HCT116 (cell line): ENCODE measurements around the gene FLNA. TPM values are rescaled to one million over a fixed set of nuclear protein-coding genes. Genes with fewer than 3 reads are reported as not detected.

Experiments
- ATAC-seq: fragments of 200-7000 bp; cut with Tn5 transposase; 2 replicates; pipeline ENCODE4 v1.9.1; 2020; ENCODE audit warnings: mild to moderate bottlenecking, moderate library complexity
- BruUV-seq: library from RNA; stranded (reverse); fragments of 400-500 nt; replicated peaks from 2 replicates; lab custom pipeline; 2021; lab: Mats Ljungman, UMichigan
- CTCF ChIA-PET: fragments of 300-600 bp; sonication (Branson Sonifier 250); formaldehyde crosslinking; loops from one replicate; lab custom pipeline; 2021; ENCODE audit warnings: antibody characterized with exemption; lab: Charles Lee
- POLR2A ChIA-PET: fragments of 300-600, 350-600 bp; sonication (Branson Sonifier 250); formaldehyde crosslinking; loops from one replicate; lab custom pipeline; 2021; ENCODE audit warnings: antibody characterized with exemption; lab: Charles Lee
- RAD21 ChIA-PET, 2 experiments: fragments of 300-600 bp; sonication (Branson Sonifier 250); formaldehyde crosslinking; loops; one replicate each; lab custom pipeline; 2023; ENCODE audit warnings: low total read pairs in 2 of 2; ENCODE audit not compliant: uncharacterized antibody in 2 of 2, unreplicated experiment in 2 of 2, low non-redundant PET in 1 of 2; lab: Charles Lee
- DNase-seq: peaks from one replicate; pipeline ENCODE4 v3.0.0-alpha.2; 2010; ENCODE audit warnings: low read depth, low spot score
- H2AFZ ChIP-seq: fragments of 200-600 bp; shearing (Covaris generic), sonication (generic); 2 replicates; pipeline ENCODE4 v1.6.1; 2017; ENCODE audit warnings: low read depth, mixed run types, mixed read lengths, antibody characterized with exemption, low read length; ENCODE audit not compliant: poor library complexity, severe bottlenecking
- H3K27ac ChIP-seq: 2 replicates; pipeline ENCODE4 v1.5.1; 2012; ENCODE audit warnings: low read depth, low read length
- H3K27me3 ChIP-seq: fragments of 200-600 bp; sonication (generic); 2 replicates; pipeline ENCODE4 v1.6.1; 2016; ENCODE audit warnings: mixed run types, low read length, mixed read lengths; ENCODE audit not compliant: insufficient read depth
- H3K36me3 ChIP-seq, 2 experiments: fragments of 200-500 bp in 1 of 2; fragments of 200-600 bp in 1 of 2; sonication (Bioruptor generic) in 1 of 2; sonication (generic) in 1 of 2; 2 replicates each; pipeline versions ENCODE4 v1.5.1 to v1.6.1; 2014 to 2016; ENCODE audit warnings: low read length in 2 of 2, inconsistent platforms in 1 of 2, mixed read lengths in 1 of 2, mixed run types in 1 of 2; ENCODE audit not compliant: insufficient read depth in 2 of 2, control insufficient read depth in 1 of 2
- H3K4me1 ChIP-seq, 2 experiments: fragments of 200-600 bp in 1 of 2; sonication (generic) in 1 of 2; 2 replicates each; pipeline versions ENCODE4 v1.5.1 to v1.6.1; 2012 to 2017; ENCODE audit warnings: low read length in 2 of 2, inconsistent platforms in 1 of 2, mild to moderate bottlenecking in 1 of 2, mixed read lengths in 1 of 2, mixed run types in 1 of 2, moderate library complexity in 1 of 2; ENCODE audit not compliant: insufficient read depth in 2 of 2, control insufficient read depth in 1 of 2
- H3K4me2 ChIP-seq: fragments of 200-600 bp; sonication (generic); 2 replicates; pipeline ENCODE4 v1.6.1; 2017; ENCODE audit warnings: mixed run types, low read length, mixed read lengths
- H3K4me3 ChIP-seq, 2 experiments: fragments of 200-600 bp in 1 of 2; sonication (generic) in 1 of 2; replicated peaks in 1 of 2; 2 replicates each; pipeline ENCODE4 v1.5.1; 2011 to 2016; ENCODE audit warnings: low read length in 2 of 2, control low read depth in 1 of 2, low read depth in 1 of 2, mild to moderate bottlenecking in 1 of 2, mixed read lengths in 1 of 2, mixed run types in 1 of 2
- H3K79me2 ChIP-seq: fragments of 200-600 bp; sonication (generic); 2 replicates; pipeline ENCODE4 v1.6.1; 2017; ENCODE audit warnings: mild to moderate bottlenecking, mixed run types, low read length, moderate library complexity, mixed read lengths; ENCODE audit not compliant: insufficient read depth
- H3K9ac ChIP-seq: fragments of 200-600 bp; sonication (generic); 2 replicates; pipeline ENCODE4 v1.6.1; 2016; ENCODE audit warnings: low read length, mixed read lengths
- H3K9me2 ChIP-seq: fragments of 200-600 bp; sonication (generic), shearing (Covaris generic); 2 replicates; pipeline ENCODE4 v1.6.1; 2017; ENCODE audit warnings: mixed run types, mild to moderate bottlenecking, moderate library complexity; ENCODE audit not compliant: insufficient read depth
- H3K9me3 ChIP-seq, 2 experiments: fragments of 200-500 bp in 1 of 2; fragments of 200-600 bp in 1 of 2; sonication (Bioruptor generic) in 1 of 2; sonication (generic) in 1 of 2; 2 replicates each; pipeline ENCODE4 v1.6.1; 2014 to 2017; ENCODE audit warnings: low read length in 2 of 2, mixed read lengths in 2 of 2, inconsistent platforms in 1 of 2, low read depth in 1 of 2, mild to moderate bottlenecking in 1 of 2, mixed run types in 1 of 2, moderate library complexity in 1 of 2; ENCODE audit not compliant: control insufficient read depth in 1 of 2, insufficient read depth in 1 of 2
- H4K20me1 ChIP-seq: fragments of 200-600 bp; sonication (generic), shearing (Covaris generic); 2 replicates; pipeline ENCODE4 v1.6.1; 2017; ENCODE audit warnings: mixed run types, mild to moderate bottlenecking, moderate library complexity; ENCODE audit not compliant: insufficient read depth
- EGR1 ChIP-seq: IDR thresholded peaks from 2 replicates; pipeline ENCODE4 v1.6.1; 2012; ENCODE audit warnings: low read depth
- EZH2 ChIP-seq: fragments of 200-600 bp; sonication (generic); IDR thresholded peaks from 2 replicates; pipeline ENCODE4 v1.6.1; 2017; ENCODE audit warnings: antibody characterized with exemption, mixed run types
- EZH2phosphoT487 ChIP-seq: fragments of 200-600 bp; IDR thresholded peaks from 2 replicates; pipeline ENCODE4 v1.6.1; 2018; ENCODE audit warnings: antibody characterized with exemption, borderline replicate concordance
- JUND ChIP-seq: IDR thresholded peaks from 2 replicates; pipeline ENCODE4 v1.6.1; 2012
- POLR2A ChIP-seq: IDR thresholded peaks from 2 replicates; pipeline ENCODE4 v1.7.0; 2011; ENCODE audit warnings: borderline replicate concordance; ENCODE audit not compliant: insufficient read depth, insufficient read length; ENCODE audit errors: extremely low read depth
- RAD21 ChIP-seq: IDR thresholded peaks from 2 replicates; pipeline ENCODE4 v1.6.1; 2012; ENCODE audit warnings: low read depth, mild to moderate bottlenecking
- SRF ChIP-seq: IDR thresholded peaks from 2 replicates; pipeline ENCODE4 v1.6.1; 2012; ENCODE audit warnings: low read depth
- TCF7L2 ChIP-seq: IDR thresholded peaks from 2 replicates; pipeline ENCODE4 v1.7.0; 2011; ENCODE audit warnings: borderline replicate concordance, inconsistent platforms; ENCODE audit not compliant: insufficient read depth, insufficient read length; ENCODE audit errors: extremely low read depth
- ZBTB33 ChIP-seq: IDR thresholded peaks from 2 replicates; pipeline ENCODE4 v1.6.1; 2011; ENCODE audit warnings: mild to moderate bottlenecking, low read length, moderate library complexity; ENCODE audit not compliant: insufficient replicate concordance; ENCODE audit errors: extremely low read depth
- intact Hi-C: fragments of 100-400 bp; cut with micrococcal nuclease; formaldehyde crosslinking; loops from 2 replicates; pipeline ENCODE4 v1.10.0; 2022
- total RNA-seq: library from RNA; stranded (reverse); gene quantifications from one replicate; pipeline ENCODE4 v1.2.1, GENCODE V29; 2021; ENCODE audit not compliant: unreplicated experiment
- TF ChIP-seq, protein P1 (sequence below), 3 experiments: fragments of 200-600 bp in 1 of 3; sonication (generic) in 1 of 3; IDR thresholded peaks in 2 of 3; conservative IDR thresholded peaks in 1 of 3; 2 replicates each; pipeline ENCODE4 v1.5.1; 2012 to 2017; ENCODE audit warnings: low read depth in 2 of 3, low read length in 2 of 3, antibody characterized with exemption in 1 of 3, borderline replicate concordance in 1 of 3, control low read depth in 1 of 3, mild to moderate bottlenecking in 1 of 3, mixed read lengths in 1 of 3, mixed run types in 1 of 3, moderate library complexity in 1 of 3; ENCODE audit not compliant: insufficient read depth in 1 of 3

The FLNA gene
- total RNA-seq, 1 experiment from 2014 or later = 546 TPM

DNA sequence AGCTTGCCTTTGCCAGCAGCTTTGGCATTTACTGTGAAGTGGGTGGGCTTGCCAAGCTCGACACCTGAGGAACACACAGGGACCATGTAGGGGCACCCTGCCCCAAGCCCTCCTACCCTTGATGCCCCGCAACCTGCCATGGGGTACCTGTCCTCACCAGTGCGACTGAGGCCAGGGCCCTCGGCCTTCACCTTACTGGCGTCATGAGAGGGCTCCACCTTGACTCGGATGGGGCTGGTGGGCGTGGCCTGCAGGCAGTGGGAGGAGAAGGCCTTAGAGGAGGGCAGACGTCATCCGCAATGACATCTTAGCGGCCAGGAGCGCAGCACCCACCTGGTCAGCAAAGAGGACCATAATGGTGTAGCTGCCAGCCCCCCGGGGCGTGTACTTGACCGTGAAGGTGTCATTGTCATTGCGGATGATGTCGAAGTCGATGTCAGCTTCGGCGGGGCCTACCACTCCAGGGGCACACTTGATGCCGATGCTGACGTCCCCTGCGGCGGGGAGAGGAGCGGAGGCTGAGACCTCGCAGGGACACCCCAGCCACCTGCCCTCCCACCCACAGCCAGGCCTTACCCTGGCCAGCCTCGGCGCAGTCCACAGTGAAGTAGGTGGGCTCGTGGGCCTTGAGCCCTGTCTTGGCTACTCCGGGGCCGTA, 12.2 kb downstream of the FLNA start:
- no peaks in the 10 kb centered on the region for H3K4me1 ChIP-seq
- BruUV-seq = no TSS peak
- H3K9me3 ChIP-seq = no peaks in the 10 kb centered on the region
- 0 out of 2 replicates have a peak, but pooled peaks cover 2% of the 10 kb centered on the region for H4K20me1 ChIP-seq
- no peak overlapping the region for H3K4me2 ChIP-seq
- H3K27me3 ChIP-seq = no peaks in the 10 kb centered on the region
- intact Hi-C loops = no loop called here
- H3K36me3 ChIP-seq = peaks cover 6 to 39% of the 10 kb centered on the region in 2 experiments; a peak in 3 of 4 replicates
- POLR2A ChIA-PET = no interaction called here
- no peak overlapping the region for H2AFZ ChIP-seq
- DNase-seq (no peak), ATAC-seq (no peak)
- TF ChIP-seq EGR1 (no peak), RAD21 (no peak)
- no peaks in the 10 kb centered on the region for H3K9me2 ChIP-seq
- H3K9ac ChIP-seq = no peak overlapping the region
- no peak overlapping the region for H3K4me3 ChIP-seq
- CTCF ChIA-PET = no interaction called here
- H3K79me2 ChIP-seq = peaks cover 58% of the 10 kb centered on the region; the same call in 1 of the 2 replicates
- H3K27ac ChIP-seq = no peak overlapping the region
- RAD21 ChIA-PET = no interaction called here

DNA sequence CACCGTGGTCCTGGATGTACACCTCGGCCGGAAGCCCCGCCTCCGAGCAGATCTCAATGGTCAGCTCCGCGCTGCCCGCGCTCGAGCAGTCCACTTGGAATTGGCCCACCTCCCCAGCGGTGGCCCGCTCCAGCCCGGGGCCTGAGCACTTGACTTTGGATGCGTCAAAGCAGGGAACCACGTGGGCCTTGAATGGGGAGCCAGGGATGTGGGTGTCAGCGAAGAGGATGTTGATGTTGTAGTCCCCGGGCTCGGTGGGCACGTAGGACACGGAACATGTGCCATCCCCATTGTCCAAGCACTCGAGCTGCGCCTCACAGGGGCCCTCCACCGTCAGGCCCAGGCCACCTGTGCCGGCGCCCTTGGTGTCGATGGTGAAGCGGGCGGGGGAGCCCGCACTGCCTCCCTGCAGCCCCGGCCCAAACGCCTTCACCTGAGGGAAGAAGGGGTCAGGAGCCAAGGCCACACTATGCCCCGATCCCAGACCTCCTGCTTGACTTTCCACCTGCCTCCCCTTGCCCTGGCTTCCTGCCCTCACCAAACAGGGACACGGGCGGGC, 14.2 kb downstream of the FLNA start:
- no peaks in the 10 kb centered on the region for H3K27me3 ChIP-seq

More for the DNA sequence above, 14.2 kb downstream of the FLNA start:
- Histone ChIP-seq H3K79me2 (peaks cover 39% of the 10 kb centered on the region; the same call in 1 of the 2 replicates), H3K9ac (no peak overlapping the region), H3K9me3 (no peaks in the 10 kb centered on the region), H3K9me2 (no peaks in the 10 kb centered on the region), H4K20me1 (0 out of 2 replicates have a peak, but pooled peaks cover 2% of the 10 kb centered on the region), H3K36me3 (peaks cover 6 to 25% of the 10 kb centered on the region in 2 experiments; a peak in 3 of 4 replicates), H3K4me1 (no peaks in the 10 kb centered on the region), H3K4me3 (no peak overlapping the region), H3K27ac (no peak overlapping the region), H3K4me2 (no peak overlapping the region), H2AFZ (no peak overlapping the region)
- ATAC-seq (no peak), DNase-seq (no peak)
- no peak for TF ChIP-seq JUND
- TF ChIP-seq, protein P1, sequence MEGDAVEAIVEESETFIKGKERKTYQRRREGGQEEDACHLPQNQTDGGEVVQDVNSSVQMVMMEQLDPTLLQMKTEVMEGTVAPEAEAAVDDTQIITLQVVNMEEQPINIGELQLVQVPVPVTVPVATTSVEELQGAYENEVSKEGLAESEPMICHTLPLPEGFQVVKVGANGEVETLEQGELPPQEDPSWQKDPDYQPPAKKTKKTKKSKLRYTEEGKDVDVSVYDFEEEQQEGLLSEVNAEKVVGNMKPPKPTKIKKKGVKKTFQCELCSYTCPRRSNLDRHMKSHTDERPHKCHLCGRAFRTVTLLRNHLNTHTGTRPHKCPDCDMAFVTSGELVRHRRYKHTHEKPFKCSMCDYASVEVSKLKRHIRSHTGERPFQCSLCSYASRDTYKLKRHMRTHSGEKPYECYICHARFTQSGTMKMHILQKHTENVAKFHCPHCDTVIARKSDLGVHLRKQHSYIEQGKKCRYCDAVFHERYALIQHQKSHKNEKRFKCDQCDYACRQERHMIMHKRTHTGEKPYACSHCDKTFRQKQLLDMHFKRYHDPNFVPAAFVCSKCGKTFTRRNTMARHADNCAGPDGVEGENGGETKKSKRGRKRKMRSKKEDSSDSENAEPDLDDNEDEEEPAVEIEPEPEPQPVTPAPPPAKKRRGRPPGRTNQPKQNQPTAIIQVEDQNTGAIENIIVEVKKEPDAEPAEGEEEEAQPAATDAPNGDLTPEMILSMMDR (IDR thresholded peaks at IDR 0.05 in 2 of 3, conservative IDR thresholded peaks at IDR 0.05 in 1 of 3; ENCODE audit: borderline replicate concordance in 1 of 3, insufficient read depth in 1 of 3, low read depth in 2 of 3, low read length in 2 of 3) = no peak
- TF ChIP-seq TCF7L2 = no peak
- no peak for TF ChIP-seq EZH2
- no peak for TF ChIP-seq POLR2A
- TF ChIP-seq EZH2phosphoT487 = no peak
- no peak for TF ChIP-seq SRF
- TF ChIP-seq ZBTB33 = no peak
- no TSS peak for BruUV-seq
- intact Hi-C loops = no loop called here
- ChIA-PET CTCF (no interaction called here), POLR2A (no interaction called here), RAD21 (no interaction called here)
